Measurements from ENCODE around the gene AICDA. TPM values are rescaled to one million over a fixed set of nuclear protein-coding genes. Genes with fewer than 3 reads are reported as not detected.
A peak's percentile ranks its signal among the peaks of the same experiment; 100 is the strongest.
"Not testable (repeated sequence)": the region's sequence is repeated elsewhere in the genome, so short reads cannot be mapped to it uniquely, and the experiment has no call there.

AICDA gene
- total RNA-seq, 1 experiment from 2014 or later = not detected

GRCh38 chr12:8622646-8623045, 10.0 kb upstream of the AICDA start:
- no peak for DNase-seq (ENCODE audit: low spot score)
- in situ Hi-C loops (cut with HindIII; ENCODE audit: low sequenced_read_pairs) = no loop called here

GRCh38 chr12:8615206-8615605, 2.5 kb upstream of the AICDA start:
- in situ Hi-C loops (cut with HindIII; ENCODE audit: low sequenced_read_pairs) = no loop called here
- DNase-seq (ENCODE audit: low spot score) = no peak

GRCh38 chr12:8613881-8614280, 1.2 kb upstream of the AICDA start:
- in situ Hi-C loops (cut with HindIII; ENCODE audit: low sequenced_read_pairs); DNase-seq (ENCODE audit: low spot score): not testable (repeated sequence)

- peak; percentile 22 for DNase-seq (ENCODE audit: low spot score)
- in situ Hi-C loops (cut with HindIII; ENCODE audit: low sequenced_read_pairs) = no loop called here
Observed at GRCh38 chr12:8609061-8609570, 3.5 kb downstream of the AICDA start.

- no peak for DNase-seq (ENCODE audit: low spot score)
Observed at GRCh38 chr12:8606890-8607289, 5.8 kb downstream of the AICDA start.

GRCh38 chr12:8605057-8605456, 7.6 kb downstream of the AICDA start:
- in situ Hi-C loops (cut with HindIII; ENCODE audit: low sequenced_read_pairs) = no loop called here
- no peak for DNase-seq (ENCODE audit: low spot score)

More at GRCh38 chr12:8606890-8607289, 5.8 kb downstream of the AICDA start:
- in situ Hi-C loops (cut with HindIII; ENCODE audit: low sequenced_read_pairs) = no loop called here

- in situ Hi-C loops (cut with HindIII; ENCODE audit: low sequenced_read_pairs) = no loop called here
- no peak for DNase-seq (ENCODE audit: low spot score)
Observed at GRCh38 chr12:8603856-8604255, 8.8 kb downstream of the AICDA start.

- in situ Hi-C loops (cut with HindIII; ENCODE audit: low sequenced_read_pairs) = no loop called here
- no peak for DNase-seq (ENCODE audit: low spot score)
Observed at GRCh38 chr12:8603286-8603685, 9.4 kb downstream of the AICDA start.

GRCh38 chr12:8596561-8596960, 16.1 kb downstream of the AICDA start:
- DNase-seq (ENCODE audit: low spot score) = no peak
- in situ Hi-C loops (cut with HindIII; ENCODE audit: low sequenced_read_pairs) = no loop called here

GRCh38 chr12:8594072-8594471, 18.6 kb downstream of the AICDA start:
- no peak for DNase-seq (ENCODE audit: low spot score)
- in situ Hi-C loops (cut with HindIII; ENCODE audit: low sequenced_read_pairs) = no loop called here

GRCh38 chr12:8593246-8593645, 19.4 kb downstream of the AICDA start:
- no peak for DNase-seq (ENCODE audit: low spot score)
- in situ Hi-C loops (cut with HindIII; ENCODE audit: low sequenced_read_pairs) = no loop called here

- in situ Hi-C loops (cut with HindIII; ENCODE audit: low sequenced_read_pairs) = no loop called here
- DNase-seq (ENCODE audit: low spot score) = no peak
Observed at GRCh38 chr12:8590842-8591545, 21.7 kb downstream of the AICDA start.

GRCh38 chr12:8589679-8590078, 23.0 kb downstream of the AICDA start:
- no peak for DNase-seq (ENCODE audit: low spot score)
- in situ Hi-C loops (cut with HindIII; ENCODE audit: low sequenced_read_pairs) = no loop called here

GRCh38 chr12:8584478-8584877, 28.2 kb downstream of the AICDA start:
- in situ Hi-C loops (cut with HindIII; ENCODE audit: low sequenced_read_pairs); DNase-seq (ENCODE audit: low spot score): not testable (repeated sequence)

GRCh38 chr12:8584004-8584403, 28.7 kb downstream of the AICDA start:
- no peak for DNase-seq (ENCODE audit: low spot score)
- in situ Hi-C loops (cut with HindIII; ENCODE audit: low sequenced_read_pairs) = no loop called here

- in situ Hi-C loops (cut with HindIII; ENCODE audit: low sequenced_read_pairs) = no loop called here
- no peak for DNase-seq (ENCODE audit: low spot score)
Observed at GRCh38 chr12:8581098-8581784, 31.4 kb downstream of the AICDA start.

- DNase-seq (ENCODE audit: low spot score) = no peak
- in situ Hi-C loops (cut with HindIII; ENCODE audit: low sequenced_read_pairs) = no loop called here
Observed at GRCh38 chr12:8577879-8578278, 34.8 kb downstream of the AICDA start.

- no peak for DNase-seq (ENCODE audit: low spot score)
- in situ Hi-C loops (cut with HindIII; ENCODE audit: low sequenced_read_pairs) = no loop called here
Observed at GRCh38 chr12:8572507-8572906, 40.2 kb downstream of the AICDA start.

- DNase-seq (ENCODE audit: low spot score) = no peak
- in situ Hi-C loops (cut with HindIII; ENCODE audit: low sequenced_read_pairs) = no loop called here
Observed at GRCh38 chr12:8566525-8566924, 46.1 kb downstream of the AICDA start.

- in situ Hi-C loops (cut with HindIII; ENCODE audit: low sequenced_read_pairs); DNase-seq (ENCODE audit: low spot score): not testable (repeated sequence)
Observed at GRCh38 chr12:8566052-8566451, 46.6 kb downstream of the AICDA start.

- DNase-seq (ENCODE audit: low spot score) = no peak
- in situ Hi-C loops (cut with HindIII; ENCODE audit: low sequenced_read_pairs) = no loop called here
Observed at GRCh38 chr12:8564656-8565055, 48.0 kb downstream of the AICDA start.

All from G401 (cell line).